Pancreas (tissue), 10 donors: ENCODE results near the gene LIPJ. TPM values are rescaled to one million over a fixed set of nuclear protein-coding genes. Genes with fewer than 3 reads are reported as not detected.
A peak's percentile ranks its signal among the peaks of the same experiment; 100 is the strongest.

Experiments
- ATAC-seq, 4 donors: fragments of 200-7000 bp; cut with Tn5 transposase; one replicate each; pipeline versions ENCODE4 v1.8.0 to v1.9.1; 2020; ENCODE audit warnings: mild to moderate bottlenecking in 4 of 4, moderate library complexity in 4 of 4
- DNase-seq, 6 donors: peaks; one replicate each; pipeline ENCODE4 v3.0.0-alpha.2; 2020
- FAIRE-seq: peaks from 2 replicates; lab custom pipeline; 2012; peaks lifted over from hg19 to GRCh38; lab: Jason Lieb, UNC
- H3K27ac ChIP-seq, 4 donors: fragments of 200-600 bp; sonication (generic); 1 replicate in 3 of 4; 2 replicates in 1 of 4; pipeline versions ENCODE4 v1.5.0 to v1.8.0; 2020
- H3K27me3 ChIP-seq, 4 donors: fragments of 200-600 bp; one replicate each; pipeline ENCODE4 v1.8.0; 2021
- H3K36me3 ChIP-seq, 3 donors: fragments of 200-600 bp; sonication (generic) in 1 of 3; one replicate each; pipeline versions ENCODE4 v1.5.0 to v1.8.0; 2020 to 2021
- H3K4me1 ChIP-seq, 3 donors: fragments of 200-600 bp; one replicate each; pipeline ENCODE4 v1.8.0; 2021
- H3K4me3 ChIP-seq, 4 donors: fragments of 200-600 bp; sonication (generic) in 2 of 4; one replicate each; pipeline versions ENCODE4 v1.5.0 to v1.8.0; 2020 to 2021
- H3K9me3 ChIP-seq, 4 donors: fragments of 200-600 bp; one replicate each; pipeline ENCODE4 v1.8.0; 2021
- CTCF ChIP-seq, 4 donors: fragments of 200-600 bp; sonication (generic) in 3 of 4; IDR thresholded peaks; one replicate each; pipeline versions ENCODE4 v1.5.0 to v1.8.0; 2021; ENCODE audit warnings: antibody characterized with exemption in 4 of 4
- WGBS, 2 donors: extraction: QIAGEN DNeasy Blood & Tissue Kit; methylation state at CpG; one replicate each; pipeline ENCODE4 v1.1.7; 2013; 5-methylcytosine and 5-hydroxymethylcytosine counted together
- intact Hi-C, 3 donors: fragments of 100-400 bp; cut with DNase I; formaldehyde crosslinking; loops; one replicate each; pipeline versions ENCODE4 v1.11.1 to v1.14.2; 2022
- polyA plus RNA-seq, 2 donors: library from polyadenylated mRNA; stranded (reverse); fragments of 200-250 nt; gene quantifications; one replicate each; pipeline ENCODE4 v1.2.3, GENCODE V29; 2013
- total RNA-seq, 6 donors: library from RNA; stranded (reverse); fragmentation: NEBNext Ultra II Directional in 4 of 6; extraction: Animal tissue kit (Norgen Biotek cat#: 25700) in 4 of 6; gene quantifications; one replicate each; pipeline versions ENCODE4 v1.2.1 to v1.2.4, GENCODE V29; 2021 to 2023
- donor health status: healthy with polysubstance abuse.
- donor health status: DM: no; HTN: no; CAD: no; lungs with moderate emphysema.
- donor health status: DM: no; HTN: no; CAD: no.
- donor health status: control.
- donor health status: control.
- donor health status: Bipolar disorder and iron deficiency.
- donor health status: DM: yes; HTN: yes; CAD: no.
- donor health status: DM: no; HTN: no; CAD: no.
- donor health status: DM: no; HTN: no; CAD: no.
- donor health status: DM: yes; HTN: yes; CAD: no.

LIPJ gene
- under 1 TPM; 0.04 to 0.47 (median 0.20) TPM for total RNA-seq
- 1 to 10 TPM in 1 of 2 donors, under 1 TPM in 1; 0.53 to 1.2 TPM for polyA plus RNA-seq

GRCh38 chr10:88586462-88586861 is at the start of gene LIPJ:
Gene LIPJ (plus strand): TSS chr10:88586762. CDS start chr10:88590688, 3,926 bp downstream.
- Histone ChIP-seq H3K36me3 (no peaks in the 10 kb centered on the region), H3K27ac (no peak within 1 kb of the TSS), H3K27me3 (no peaks in the 10 kb centered on the region), H3K9me3 (no peaks in the 10 kb centered on the region), H3K4me1 (no peaks in the 10 kb centered on the region), H3K4me3 (no peak within 1 kb of the TSS)
- no peak for TF ChIP-seq CTCF (IDR thresholded peaks at IDR 0.05)
- no peak for ATAC-seq
- 88 to 91% methylated on average over 2 of the region's 2 CpGs for WGBS, 2 donors
- no peak for FAIRE-seq
- DNase-seq: no peak
- intact Hi-C loops: no loop called here

GRCh38 chr10:88537322-88537721 is 49.2 kb upstream of the LIPJ start:
- Histone ChIP-seq H3K27me3 (no peaks in the 10 kb centered on the region), H3K9me3 (no peaks in the 10 kb centered on the region), H3K27ac (no peak overlapping the region), H3K4me1 (peaks cover 4 to 20% (median 17%) of the 10 kb centered on the region in 3 donors), H3K4me3 (no peak overlapping the region), H3K36me3 (no peaks in the 10 kb centered on the region)
- ATAC-seq: no peak
- intact Hi-C loops: no loop called here
- WGBS, 2 donors: 86 to 93% methylated on average over 2 of the region's 2 CpGs
- FAIRE-seq: no peak
- TF ChIP-seq CTCF (IDR thresholded peaks at IDR 0.05): no peak
- DNase-seq: no peak

GRCh38 chr10:88538048-88538447 is 48.5 kb upstream of the LIPJ start:
- ATAC-seq: peak in 2 of 4 donors; percentile 18 to 29
- Histone ChIP-seq H3K36me3 (no peaks in the 10 kb centered on the region), H3K9me3 (no peaks in the 10 kb centered on the region), H3K27ac (no peak overlapping the region), H3K4me1 (peaks cover 4 to 20% (median 17%) of the 10 kb centered on the region in 3 donors), H3K4me3 (no peak overlapping the region), H3K27me3 (no peaks in the 10 kb centered on the region)
- no peak for TF ChIP-seq CTCF (IDR thresholded peaks at IDR 0.05)
- FAIRE-seq: no peak
- DNase-seq: no peak
- WGBS, 2 donors: 28 to 46% methylated on average over 2 of the region's 2 CpGs
- intact Hi-C loops: no loop called here

- ATAC-seq (peak in 3 of 4 donors; percentile 32 to 67 (median 49)), FAIRE-seq (no peak), DNase-seq (no peak)
- intact Hi-C loops: no loop called here
- H3K27me3 ChIP-seq: no peaks in the 10 kb centered on the region
- WGBS, 2 donors: 8 to 11% methylated on average over 1 of the region's 1 CpG
- H3K27ac ChIP-seq: peak overlapping the region in 1 of 4 donors; percentile 0
- peaks cover 4 to 20% (median 17%) of the 10 kb centered on the region in 3 donors for H3K4me1 ChIP-seq
- H3K4me3 ChIP-seq: no peak overlapping the region
- no peaks in the 10 kb centered on the region for H3K9me3 ChIP-seq
- no peaks in the 10 kb centered on the region for H3K36me3 ChIP-seq
- no peak for TF ChIP-seq CTCF (IDR thresholded peaks at IDR 0.05)
These were observed 46.2 kb upstream of the LIPJ start for GRCh38 chr10:88540351-88540750.

- no peaks in the 10 kb centered on the region for H3K9me3 ChIP-seq
- no peaks in the 10 kb centered on the region for H3K27me3 ChIP-seq
- H3K4me3 ChIP-seq: no peak overlapping the region
- intact Hi-C loops: no loop called here
- ATAC-seq: peak; percentile 46 to 74 (median 62)
- H3K36me3 ChIP-seq: no peaks in the 10 kb centered on the region
- WGBS, 2 donors: 15 to 16% methylated on average over 5 of the region's 5 CpGs
- peaks cover 4 to 20% (median 17%) of the 10 kb centered on the region in 3 donors for H3K4me1 ChIP-seq
- TF ChIP-seq CTCF (IDR thresholded peaks at IDR 0.05): no peak
- FAIRE-seq: no peak
- peak overlapping the region in 3 of 4 donors; percentile 0 to 38 (median 26) for H3K27ac ChIP-seq
- no peak for DNase-seq
These were observed 45.4 kb upstream of the LIPJ start for GRCh38 chr10:88541116-88541626.
